COLO668 (cell line): ENCODE results near the gene PRRC2A.

Experiments used
- DNase-seq: peaks from one replicate; lab custom pipeline; 2025; ENCODE audit not compliant: unreplicated experiment; lab: John Stamatoyannopoulos, UW

The PRRC2A gene

GRCh38 chr6:31622684-31623091 is 2.2 kb downstream of the PRRC2A start:
- DNase-seq: no peak

GRCh38 chr6:31624070-31624469 is 3.6 kb downstream of the PRRC2A start:
- DNase-seq: no peak

GRCh38 chr6:31626952-31627351 is 6.4 kb downstream of the PRRC2A start:
- no peak for DNase-seq

DNA sequence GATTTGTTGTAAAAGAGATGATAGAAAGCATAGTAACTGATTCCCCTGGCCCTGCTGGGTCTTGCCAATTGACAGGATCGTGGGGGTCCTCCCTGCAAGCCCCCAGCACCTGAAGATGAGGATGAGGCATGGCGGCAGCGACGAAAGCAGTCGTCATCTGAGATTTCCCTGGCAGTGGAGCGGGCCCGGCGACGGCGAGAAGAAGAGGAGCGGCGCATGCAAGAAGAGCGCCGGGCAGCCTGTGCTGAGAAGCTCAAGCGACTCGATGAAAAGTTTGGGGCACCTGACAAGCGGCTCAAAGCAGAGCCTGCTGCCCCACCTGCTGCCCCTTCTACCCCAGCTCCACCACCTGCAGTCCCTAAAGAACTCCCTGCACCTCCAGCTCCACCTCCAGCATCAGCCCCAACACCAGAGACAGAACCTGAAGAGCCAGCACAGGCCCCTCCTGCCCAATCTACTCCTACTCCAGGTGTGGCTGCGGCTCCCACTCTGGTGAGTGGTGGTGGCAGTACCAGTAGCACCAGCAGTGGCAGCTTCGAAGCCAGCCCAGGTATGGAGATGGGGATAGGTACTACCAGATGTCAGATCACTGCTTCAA is 7.3 kb downstream of the PRRC2A start:
- no peak for DNase-seq

DNA sequence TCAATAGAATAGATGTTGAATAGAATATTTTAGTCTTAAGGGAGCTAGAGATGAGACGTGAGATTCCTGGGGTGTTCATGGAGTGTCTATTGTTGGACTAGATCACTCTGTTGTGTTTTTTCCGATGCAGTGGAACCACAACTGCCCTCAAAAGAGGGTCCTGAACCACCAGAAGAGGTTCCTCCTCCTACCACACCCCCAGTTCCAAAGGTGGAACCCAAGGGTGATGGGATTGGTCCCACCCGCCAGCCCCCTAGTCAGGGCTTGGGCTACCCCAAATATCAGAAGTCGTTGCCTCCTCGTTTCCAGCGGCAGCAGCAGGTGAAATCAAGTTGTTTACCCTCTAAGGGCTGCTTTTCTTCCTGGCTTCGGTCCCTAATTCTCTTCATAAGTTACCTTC is 8.5 kb downstream of the PRRC2A start:
- no peak for DNase-seq

GRCh38 chr6:31630177-31630934 is 9.8 kb downstream of the PRRC2A start:
- DNase-seq: no peak

- no peak for DNase-seq
These were observed 10.7 kb downstream of the PRRC2A start for GRCh38 chr6:31631209-31631608.

DNA sequence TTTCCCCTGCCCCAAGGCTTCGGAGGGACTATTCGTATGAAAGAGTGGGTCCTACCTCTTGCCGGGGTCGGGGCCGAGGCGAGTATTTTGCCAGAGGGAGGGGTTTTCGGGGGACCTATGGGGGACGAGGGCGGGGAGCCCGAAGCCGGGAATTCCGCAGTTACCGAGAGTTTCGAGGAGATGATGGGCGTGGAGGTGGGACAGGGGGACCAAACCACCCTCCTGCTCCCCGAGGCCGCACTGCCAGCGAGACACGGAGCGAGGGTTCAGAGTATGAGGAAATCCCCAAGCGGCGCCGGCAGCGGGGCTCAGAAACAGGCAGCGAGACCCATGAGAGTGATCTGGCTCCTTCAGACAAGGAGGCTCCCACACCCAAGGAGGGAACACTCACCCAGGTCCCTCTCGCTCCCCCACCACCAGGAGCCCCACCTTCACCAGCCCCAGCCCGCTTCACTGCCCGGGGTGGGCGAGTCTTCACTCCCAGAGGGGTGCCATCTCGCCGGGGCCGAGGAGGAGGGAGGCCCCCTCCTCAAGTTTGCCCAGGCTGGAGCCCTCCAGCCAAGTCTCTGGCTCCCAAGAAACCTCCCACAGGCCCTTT is 11.3 kb downstream of the PRRC2A start:
- no peak for DNase-seq

GRCh38 chr6:31632279-31632946 is 11.9 kb downstream of the PRRC2A start:
- no peak for DNase-seq

DNA sequence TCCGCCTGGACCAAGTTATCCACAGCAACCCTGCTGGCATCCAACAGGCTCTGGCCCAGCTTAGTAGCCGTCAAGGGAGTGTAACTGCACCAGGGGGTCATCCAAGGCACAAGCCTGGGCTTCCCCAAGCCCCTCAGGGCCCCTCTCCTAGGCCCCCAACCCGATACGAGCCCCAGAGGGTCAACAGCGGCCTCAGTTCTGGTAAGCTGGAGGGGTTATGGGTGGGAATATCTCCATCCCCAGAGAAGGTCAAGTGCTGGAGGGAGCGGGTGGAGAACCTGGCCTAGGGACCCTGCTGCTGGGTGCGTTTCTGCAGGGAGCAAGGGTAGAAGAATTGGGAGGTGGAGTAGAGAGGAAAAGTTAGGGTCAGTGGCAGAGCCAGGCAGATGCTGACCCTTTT is 12.9 kb downstream of the PRRC2A start:
- DNase-seq: no peak

DNA sequence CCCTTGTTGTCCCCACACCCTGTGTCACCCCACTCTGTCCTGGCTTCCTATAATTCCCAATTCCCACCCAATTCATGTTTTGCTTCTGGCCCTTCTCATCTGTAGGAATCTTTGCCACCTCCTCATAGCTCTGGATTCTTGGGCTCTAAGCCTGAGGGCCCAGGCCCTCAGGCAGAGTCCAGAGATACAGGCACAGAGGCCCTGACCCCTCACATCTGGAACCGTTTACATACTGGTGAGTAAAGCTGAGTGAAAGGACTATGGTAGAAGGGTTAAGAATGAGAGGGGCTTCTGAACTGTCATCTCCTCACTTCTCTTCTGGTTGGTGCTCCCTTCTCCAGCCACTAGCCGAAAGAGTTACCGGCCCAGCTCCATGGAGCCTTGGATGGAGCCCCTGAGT is 13.6 kb downstream of the PRRC2A start:
- DNase-seq: no peak

DNA sequence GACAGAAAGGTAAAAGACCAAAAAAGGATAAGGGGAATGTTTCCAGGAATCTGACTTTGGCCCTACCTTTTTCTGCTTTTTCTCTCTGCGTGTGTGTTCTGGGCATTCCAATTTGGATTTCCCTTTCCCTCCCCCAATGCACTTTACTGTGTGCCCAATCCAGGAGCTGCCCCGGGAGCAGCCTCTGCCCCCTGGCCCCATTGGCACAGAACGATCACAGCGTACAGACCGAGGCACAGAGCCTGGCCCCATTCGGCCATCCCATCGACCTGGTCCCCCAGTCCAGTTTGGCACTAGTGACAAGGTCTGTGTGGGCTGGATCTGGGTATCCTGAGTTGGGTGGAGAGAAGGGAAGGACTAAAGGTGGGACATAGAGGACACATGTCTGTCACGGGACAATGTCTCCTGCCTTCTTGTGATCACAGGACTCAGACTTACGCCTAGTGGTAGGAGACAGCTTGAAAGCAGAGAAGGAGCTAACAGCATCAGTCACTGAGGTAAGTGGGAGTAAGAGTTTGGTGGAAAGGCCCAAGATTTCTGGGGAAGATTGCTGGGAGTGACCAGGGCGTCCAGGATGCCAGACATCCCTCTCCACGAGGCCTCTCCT is 14.6 kb downstream of the PRRC2A start:
- DNase-seq: no peak

- DNase-seq: no peak
These were observed 16.4 kb downstream of the PRRC2A start for GRCh38 chr6:31636698-31637596.

- DNase-seq: no peak
These were observed 18.5 kb downstream of the PRRC2A start for GRCh38 chr6:31639043-31639442.

- no peak for DNase-seq
These were observed 18.9 kb downstream of the PRRC2A start for GRCh38 chr6:31639449-31639861.

- DNase-seq: no peak
These were observed 20.1 kb downstream of the PRRC2A start for GRCh38 chr6:31640612-31641011.

DNA sequence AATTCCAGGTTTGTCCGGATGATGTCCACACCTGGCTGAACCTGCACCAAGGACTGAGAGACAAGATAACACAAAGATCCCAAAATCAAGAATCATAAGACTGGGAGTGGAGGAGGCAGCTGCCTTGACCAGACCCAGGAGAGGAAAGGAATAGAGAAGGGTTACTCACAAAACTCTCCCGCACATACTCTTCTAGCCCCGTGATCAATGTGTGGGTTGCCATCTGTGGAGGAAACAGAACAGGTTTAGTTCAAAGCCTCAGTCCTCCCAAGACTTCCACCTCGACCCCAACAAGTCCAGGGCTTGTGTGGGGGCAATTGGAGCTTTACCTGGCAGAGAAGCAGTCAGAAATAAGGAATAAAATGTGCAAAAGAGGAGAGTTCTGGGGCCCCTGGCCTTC is 20.9 kb downstream of the PRRC2A start:
- DNase-seq: no peak

GRCh38 chr6:31642798-31643570 is 22.5 kb downstream of the PRRC2A start:
- no peak for DNase-seq

- no peak for DNase-seq
These were observed 23.4 kb downstream of the PRRC2A start for GRCh38 chr6:31643818-31644454.
